OCI-M2 (cell line): ENCODE data around the gene VRK2.
"Not testable (repeated sequence)": the region's sequence is repeated elsewhere in the genome, so short reads cannot be mapped to it uniquely, and the experiment has no call there.

Source experiments
- DNase-seq: peaks from one replicate; lab custom pipeline; 2025; ENCODE audit not compliant: unreplicated experiment; lab: John Stamatoyannopoulos, UW

The VRK2 gene

GRCh38 chr2:58052978-58053377 is 6.4 kb downstream of the VRK2 start:
- no peak for DNase-seq

GRCh38 chr2:58054264-58054663 is 7.7 kb downstream of the VRK2 start:
- no peak for DNase-seq

GRCh38 chr2:58055033-58055786 is 8.6 kb downstream of the VRK2 start:
- no peak for DNase-seq

GRCh38 chr2:58056192-58056916 is 9.7 kb downstream of the VRK2 start:
- DNase-seq: no peak

- DNase-seq: no peak
Measured at GRCh38 chr2:58057707-58058530, 11.3 kb downstream of the VRK2 start.

GRCh38 chr2:58063641-58064040 is 17.0 kb downstream of the VRK2 start:
- no peak for DNase-seq

DNA sequence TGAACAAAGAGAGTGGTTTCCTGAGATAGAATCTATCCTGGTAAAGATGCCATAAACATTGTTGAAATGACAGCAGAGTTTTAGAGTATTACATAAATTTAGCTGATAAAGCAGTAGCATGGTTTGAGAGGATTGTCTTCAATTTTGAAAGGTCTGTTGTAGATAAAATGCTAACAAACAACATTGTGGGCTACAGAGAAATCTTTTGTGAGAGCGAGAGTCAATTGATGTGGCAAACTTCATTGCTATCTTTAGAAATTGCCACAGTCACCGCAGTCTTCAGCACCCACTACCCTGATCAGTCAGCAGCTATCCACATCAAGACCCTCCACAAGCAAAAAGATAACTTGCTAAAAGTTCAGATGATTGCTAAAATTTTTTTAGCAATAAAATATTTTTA is 17.5 kb downstream of the VRK2 start:
- no peak for DNase-seq

GRCh38 chr2:58065248-58065647 is 18.6 kb downstream of the VRK2 start:
- no peak for DNase-seq

DNA sequence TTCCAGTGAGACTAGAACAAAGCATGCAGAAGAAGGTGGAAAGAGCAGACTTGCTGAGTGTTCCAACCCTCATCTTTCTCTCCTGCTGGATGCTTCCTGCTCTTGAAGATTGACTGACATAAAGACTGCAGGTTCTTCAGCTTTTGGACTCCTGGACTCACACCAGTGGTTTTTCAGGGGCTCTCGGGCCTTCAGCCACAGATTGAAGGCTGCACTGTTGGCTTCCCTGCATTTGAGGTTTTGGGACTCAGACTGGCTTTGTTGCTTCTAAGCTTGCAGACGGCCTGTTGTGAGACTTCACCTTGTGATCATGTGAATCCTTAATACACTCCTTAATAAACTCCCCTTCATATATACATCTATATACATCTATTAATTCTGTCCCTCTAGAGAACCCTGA is 20.4 kb downstream of the VRK2 start:
- DNase-seq: no peak

DNA sequence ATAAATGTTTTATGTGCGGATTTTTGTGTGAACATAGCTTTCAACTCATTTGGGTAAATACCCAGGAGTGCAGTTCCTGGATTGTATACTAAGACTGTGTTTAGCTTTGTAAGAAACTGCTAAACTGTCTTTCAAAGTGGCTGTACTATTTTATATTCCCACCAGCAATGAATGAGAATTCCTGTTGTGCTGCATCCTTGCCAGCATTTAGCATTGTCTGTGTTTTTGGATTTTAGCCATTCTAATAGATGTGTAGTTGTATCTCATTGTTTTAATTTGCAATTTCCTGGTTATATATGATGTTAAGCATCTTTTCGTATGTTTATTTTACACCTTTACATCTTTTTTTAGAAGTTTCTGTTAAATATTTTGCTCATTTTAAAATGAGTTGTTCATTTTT is 24.2 kb downstream of the VRK2 start:
- DNase-seq: no peak

- DNase-seq: no peak
Measured at GRCh38 chr2:58072102-58072501, 25.5 kb downstream of the VRK2 start.

DNA sequence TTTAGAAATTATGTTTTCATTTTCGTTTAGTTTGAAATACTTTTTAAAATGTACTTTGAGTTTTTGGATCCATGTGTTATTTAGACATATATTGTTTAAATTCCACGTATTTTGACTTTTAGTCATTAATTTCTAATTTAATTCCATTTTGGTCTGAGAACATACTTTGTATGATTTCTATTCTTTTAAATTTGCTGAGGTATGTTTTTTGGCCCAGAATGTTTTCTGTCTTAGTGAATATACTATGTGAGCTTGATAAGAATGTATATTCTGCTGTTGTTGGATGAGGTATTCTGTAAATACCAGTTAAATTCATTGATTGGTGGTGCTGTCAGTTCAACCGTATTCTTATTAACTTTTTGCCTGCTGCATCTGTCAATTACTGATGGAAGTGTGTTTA is 26.4 kb downstream of the VRK2 start:
- no peak for DNase-seq

- DNase-seq: no peak
Measured at GRCh38 chr2:58073751-58074150, 27.1 kb downstream of the VRK2 start.

DNA sequence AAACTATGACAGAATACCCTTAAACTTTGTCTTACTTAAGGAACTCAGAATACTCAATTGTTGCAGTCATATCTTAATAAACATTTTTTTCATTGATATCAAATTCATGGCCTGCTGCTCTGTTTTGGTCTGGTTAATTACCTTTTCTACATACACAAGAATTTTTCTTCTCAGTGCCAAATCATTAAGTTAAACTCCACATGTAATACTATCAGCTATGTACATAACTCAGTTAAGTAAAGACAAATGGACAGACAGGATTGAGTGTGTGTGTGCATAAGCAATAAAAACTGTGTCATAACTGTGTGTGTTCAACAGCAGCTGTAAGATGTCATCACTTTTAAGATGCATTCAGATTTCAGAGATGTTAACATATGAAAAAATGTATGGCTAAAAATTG is 34.4 kb downstream of the VRK2 start:
- DNase-seq: no peak

DNA sequence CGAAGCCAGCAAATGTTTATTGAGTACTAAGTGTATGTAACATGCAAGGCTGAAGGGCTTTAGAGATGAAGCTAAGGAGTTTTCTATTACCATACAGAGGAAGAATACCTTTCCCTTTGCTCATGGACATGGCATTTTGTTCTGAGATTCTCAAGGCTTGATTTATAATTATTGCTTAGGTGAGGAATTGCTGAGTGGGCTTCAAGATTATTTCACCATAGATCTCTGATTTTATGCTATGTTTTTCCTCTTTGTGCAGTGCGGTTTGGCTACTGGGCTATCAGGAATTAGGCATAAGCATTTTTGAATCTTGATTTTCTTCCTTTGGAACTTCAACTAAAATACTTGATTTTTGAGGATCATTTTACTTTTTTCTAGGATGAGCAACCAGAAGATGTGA is 42.5 kb downstream of the VRK2 start:
- DNase-seq: no peak

DNA sequence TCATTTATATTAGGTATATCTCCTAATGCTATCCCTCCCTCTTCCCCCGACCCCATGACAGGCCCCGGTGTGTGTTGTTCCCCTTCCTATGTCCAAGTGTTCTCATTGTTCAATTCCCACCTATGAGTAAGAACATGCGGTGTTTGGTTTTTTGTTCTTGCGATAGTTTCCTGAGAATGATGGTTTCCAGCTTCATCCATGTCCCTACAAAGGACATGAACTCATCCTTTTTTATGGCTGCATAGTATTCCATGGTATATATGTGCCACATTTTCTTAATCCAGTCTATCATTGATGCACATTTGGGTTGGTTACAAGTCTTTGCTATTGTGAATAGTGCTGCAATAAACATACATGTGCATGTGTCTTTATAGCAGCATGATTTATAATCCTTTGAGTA is 46.2 kb downstream of the VRK2 start:
- not testable (repeated sequence) for DNase-seq

GRCh38 chr2:58097025-58097424 is 50.4 kb downstream of the VRK2 start:
- DNase-seq: no peak

- DNase-seq: no peak
Measured at GRCh38 chr2:58098254-58099095, 51.9 kb downstream of the VRK2 start.

DNA sequence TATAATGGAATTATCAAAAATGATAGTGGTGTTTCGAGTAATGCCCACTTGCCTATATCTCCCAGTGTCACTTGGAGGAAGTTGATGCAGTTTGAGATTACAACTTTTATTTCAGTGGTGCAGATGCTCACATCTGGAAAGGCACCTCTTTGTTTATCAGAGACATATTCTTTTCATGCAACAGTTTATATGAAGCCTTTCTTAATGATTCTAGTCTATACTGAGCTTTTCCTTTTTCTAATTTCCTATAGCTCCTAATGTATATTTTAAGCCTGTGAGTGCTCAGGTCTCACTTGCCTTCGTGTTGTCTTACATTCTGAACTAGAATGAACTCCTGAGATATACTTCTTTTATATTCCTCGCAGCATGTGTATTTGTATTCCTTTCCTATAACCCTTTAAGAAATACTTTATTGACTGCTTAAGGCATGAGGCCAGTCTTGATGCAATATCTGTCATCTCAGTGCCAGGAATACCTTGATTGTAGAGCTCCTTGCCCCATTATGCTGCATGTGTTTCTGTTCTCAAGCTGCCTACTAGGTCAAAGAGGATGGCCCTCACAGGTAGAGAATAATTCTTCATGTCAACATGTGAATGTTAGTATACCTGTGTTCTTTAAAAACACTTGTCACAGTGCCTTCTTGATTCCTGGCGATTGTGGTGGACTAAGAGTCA is 52.6 kb downstream of the VRK2 start:
- no peak for DNase-seq

DNA sequence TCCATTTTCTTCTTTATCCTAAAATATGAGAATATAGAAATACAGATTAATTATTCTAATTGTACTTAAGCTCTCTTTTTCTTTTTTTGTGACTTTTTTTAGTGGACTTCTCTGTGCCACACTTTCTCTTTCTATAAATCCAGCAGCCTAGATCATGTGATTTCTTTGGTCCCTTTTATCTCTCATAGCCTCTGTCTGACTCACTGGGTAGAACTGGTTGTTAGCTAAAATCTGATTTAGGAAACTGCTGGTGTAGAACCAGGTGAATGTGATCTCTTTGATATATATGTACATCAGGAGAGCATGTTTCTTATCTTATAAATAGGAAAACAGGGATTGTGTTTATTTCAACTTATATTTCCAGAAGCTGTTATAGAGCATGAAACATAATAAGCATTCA is 54.9 kb downstream of the VRK2 start:
- DNase-seq: no peak
